ENCODE data around the gene SPATA46. TPM values are rescaled to one million over a fixed set of nuclear protein-coding genes. Genes with fewer than 3 reads are reported as not detected.

SPATA46 gene
- total and polyA plus RNA-seq, 9 of the 15 experiments (the other 6 are each of a cell fraction or from before 2014, with no cell fraction given) = 0.04 to 0.11 TPM; not detected in 7

DNA sequence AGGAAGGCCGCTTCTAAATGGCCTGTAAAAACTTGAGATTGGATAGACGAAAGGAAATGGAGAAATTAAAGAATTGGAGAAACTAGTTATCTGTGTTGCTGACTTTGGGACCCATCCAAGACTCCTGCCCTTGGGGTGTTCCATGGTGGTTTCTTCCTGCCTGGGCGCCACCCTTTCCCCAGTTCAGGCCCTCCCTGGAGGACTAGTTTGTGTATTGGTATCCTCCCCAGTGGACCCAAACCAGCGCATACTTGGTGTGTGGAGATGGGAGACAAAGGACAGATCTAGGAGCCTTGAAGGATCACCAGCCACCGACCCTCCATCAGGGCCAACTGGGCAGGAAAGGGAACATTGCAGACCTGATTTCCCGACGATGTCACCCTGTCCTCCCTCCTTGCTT, 7.1 kb downstream of the SPATA46 start:
- no peak overlapping the region for H2AFZ ChIP-seq (ENCODE audit: low read depth, low read length)
- H3K36me3 ChIP-seq (ENCODE audit: control insufficient read depth, insufficient read depth, low read length) = no peaks in the 10 kb centered on the region
- no peaks in the 10 kb centered on the region for H3K9me3 ChIP-seq (replicated peaks; ENCODE audit: control insufficient read depth, insufficient read depth, low read depth, low read length)
- TF ChIP-seq CXXC5 (CRISPR knock-in tag; IDR thresholded peaks at IDR 0.05) (no peak), ZNF143 (CRISPR knock-in tag; IDR thresholded peaks at IDR 0.05) (no peak), FUS (optimal IDR thresholded peaks at IDR 0.05; ENCODE audit: low read depth, low read length) (no peak), KDM2B (CRISPR knock-in tag; IDR thresholded peaks at IDR 0.05) (no peak), L3MBTL2 (IDR thresholded peaks at IDR 0.05) (no peak), MED1 (CRISPR knock-in tag; IDR thresholded peaks at IDR 0.05; ENCODE audit: borderline replicate concordance) (no peak)
- no peaks in the 10 kb centered on the region for H3K27me3 ChIP-seq (ENCODE audit: control insufficient read depth in 2 of 2, insufficient read depth in 2 of 2, low read length in 2 of 2)
- ATAC-seq (no peak), FAIRE-seq (no peak), DNase-seq (ENCODE audit: extremely low read depth in 1 of 4, low spot score in 3 of 4) (no peak)
- in situ Hi-C loops (cut with MboI) = no loop called here
- H3K79me2 ChIP-seq (ENCODE audit: control insufficient read depth, insufficient read depth, low read length) = no peaks in the 10 kb centered on the region
- H3K4me2 ChIP-seq (ENCODE audit: insufficient read depth, low read length) = no peak overlapping the region
- no peak overlapping the region for H3K27ac ChIP-seq (ENCODE audit: extremely low read depth, low read depth, low read length)
- CTCF ChIA-PET (ENCODE audit: low intra/inter-chr PET ratio) = no interaction called here
- peaks cover 31 to 44% of the 10 kb centered on the region in 2 experiments for H3K4me1 ChIP-seq (replicated peaks in 1 of 2; ENCODE audit: control insufficient read depth in 2 of 2, insufficient read depth in 2 of 2, low read length in 2 of 2)
- 72% methylated on average over 7 of the region's 7 CpGs for WGBS (ENCODE audit: insufficient coverage, low coverage, missing lambda C conversion rate)
- POLR2A ChIA-PET = interaction anchor here (0.6 kb wide), 1 partner anchor 11 kb away, joined by 3 read pairs; no protein-coding TSS in a partner anchor
- no TSS peak for BruUV-seq (replicated peaks)
- H3K9ac ChIP-seq (ENCODE audit: insufficient read depth in 1 of 2, low read depth in 2 of 2, low read length in 2 of 2) = no peak overlapping the region
- H3K4me3 ChIP-seq = no peak overlapping the region
- H3K9me1 ChIP-seq (ENCODE audit: control insufficient read depth, insufficient read depth, low read length) = no peaks in the 10 kb centered on the region
- no peaks in the 10 kb centered on the region for H4K20me1 ChIP-seq (replicated peaks; ENCODE audit: control insufficient read depth, insufficient read depth, low read length)
- intact Hi-C loops (cut with micrococcal nuclease) = no loop called here

DNA sequence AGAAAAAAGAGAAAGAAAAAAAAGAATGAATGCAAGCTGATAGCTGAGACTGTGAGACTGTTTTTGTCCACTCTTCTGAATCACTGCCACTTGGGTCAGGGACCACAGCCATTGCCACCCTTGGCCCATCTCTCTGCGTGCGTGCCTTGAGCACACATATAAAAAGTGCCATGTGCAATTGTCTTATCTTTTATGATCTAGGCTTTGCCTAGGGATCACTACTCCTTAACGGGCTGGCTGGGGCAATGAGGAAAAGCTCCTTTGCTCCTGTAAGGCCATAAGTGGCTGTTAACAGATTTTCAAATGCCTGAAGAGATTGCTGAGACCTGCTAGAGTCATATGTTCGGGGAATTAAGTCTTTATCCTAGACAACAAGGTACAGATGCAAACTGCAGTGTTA, 8.2 kb downstream of the SPATA46 start:
- ChIA-PET POLR2A (interaction anchor here (0.7 kb wide), 1 partner anchor 194 kb away, joined by 3 read pairs; no protein-coding TSS in a partner anchor), CTCF (ENCODE audit: low intra/inter-chr PET ratio) (no interaction called here)
- in situ Hi-C loops (cut with MboI) = no loop called here

More for the DNA sequence above, 8.2 kb downstream of the SPATA46 start:
- H3K79me2 ChIP-seq (ENCODE audit: control insufficient read depth, insufficient read depth, low read length) = no peaks in the 10 kb centered on the region
- H3K9me1 ChIP-seq (ENCODE audit: control insufficient read depth, insufficient read depth, low read length) = no peaks in the 10 kb centered on the region
- 46% methylated on average over 4 of the region's 4 CpGs for WGBS (ENCODE audit: insufficient coverage, low coverage, missing lambda C conversion rate)
- H3K9me3 ChIP-seq (replicated peaks; ENCODE audit: control insufficient read depth, insufficient read depth, low read depth, low read length) = no peaks in the 10 kb centered on the region
- FAIRE-seq = no peak
- no peak overlapping the region for H3K4me3 ChIP-seq
- H3K4me1 ChIP-seq (replicated peaks in 1 of 2; ENCODE audit: control insufficient read depth in 2 of 2, insufficient read depth in 2 of 2, low read length in 2 of 2) = peaks cover 24 to 37% of the 10 kb centered on the region in 2 experiments
- no peak for ATAC-seq
- H3K27me3 ChIP-seq (ENCODE audit: control insufficient read depth in 2 of 2, insufficient read depth in 2 of 2, low read length in 2 of 2) = no peaks in the 10 kb centered on the region
- no TSS peak for BruUV-seq (replicated peaks)
- no peak overlapping the region for H3K27ac ChIP-seq (ENCODE audit: extremely low read depth, low read depth, low read length)
- H2AFZ ChIP-seq (ENCODE audit: low read depth, low read length) = no peak overlapping the region
- H3K36me3 ChIP-seq (ENCODE audit: control insufficient read depth, insufficient read depth, low read length) = no peaks in the 10 kb centered on the region
- no peak for DNase-seq (ENCODE audit: extremely low read depth in 1 of 4, low spot score in 3 of 4)
- no peaks in the 10 kb centered on the region for H4K20me1 ChIP-seq (replicated peaks; ENCODE audit: control insufficient read depth, insufficient read depth, low read length)
- no peak overlapping the region for H3K9ac ChIP-seq (ENCODE audit: insufficient read depth in 1 of 2, low read depth in 2 of 2, low read length in 2 of 2)
- H3K4me2 ChIP-seq (ENCODE audit: insufficient read depth, low read length) = no peak overlapping the region
- intact Hi-C loops (cut with micrococcal nuclease) = no loop called here
- TF ChIP-seq, protein P1, sequence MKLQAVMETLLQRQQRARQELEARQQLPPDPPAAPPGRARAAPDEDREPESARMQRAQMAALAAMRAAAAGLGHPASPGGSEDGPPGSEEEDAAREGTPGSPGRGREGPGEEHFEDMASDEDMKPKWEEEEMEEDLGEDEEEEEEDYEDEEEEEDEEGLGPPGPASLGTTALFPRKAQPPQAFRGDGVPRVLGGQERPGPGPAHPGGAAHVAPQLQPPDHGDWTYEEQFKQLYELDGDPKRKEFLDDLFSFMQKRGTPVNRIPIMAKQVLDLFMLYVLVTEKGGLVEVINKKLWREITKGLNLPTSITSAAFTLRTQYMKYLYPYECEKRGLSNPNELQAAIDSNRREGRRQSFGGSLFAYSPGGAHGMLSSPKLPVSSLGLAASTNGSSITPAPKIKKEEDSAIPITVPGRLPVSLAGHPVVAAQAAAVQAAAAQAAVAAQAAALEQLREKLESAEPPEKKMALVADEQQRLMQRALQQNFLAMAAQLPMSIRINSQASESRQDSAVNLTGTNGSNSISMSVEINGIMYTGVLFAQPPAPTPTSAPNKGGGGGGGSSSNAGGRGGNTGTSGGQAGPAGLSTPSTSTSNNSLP (IDR thresholded peaks at IDR 0.05; ENCODE audit: borderline replicate concordance, low read depth, low read length) = no peak
- no peak for TF ChIP-seq TAF1 (IDR thresholded peaks at IDR 0.05; ENCODE audit: control insufficient read depth, extremely low read depth, insufficient read depth, low read length, severe bottlenecking)
